ENCODE data around the gene KLHL24. TPM values are rescaled to one million over a fixed set of nuclear protein-coding genes. Genes with fewer than 3 reads are reported as not detected.

Gene KLHL24
- total RNA-seq, 1 experiment from 2014 or later: 33.9 TPM

GRCh38 chr3:183586477-183586876, 48.9 kb upstream of the KLHL24 start:
- CTCF ChIA-PET: no interaction called here
- DNase-seq (ENCODE audit: low spot score) (no peak), ATAC-seq (no peak)
- POLR2A ChIA-PET: no interaction called here
- H3K4me3 Mint-ChIP-seq: no peak overlapping the region
- H3K9me3 Mint-ChIP-seq: no peaks in the 10 kb centered on the region
- no peaks in the 10 kb centered on the region; the same call in 1 of the 2 replicates for H3K27me3 Mint-ChIP-seq (ENCODE audit: low read depth)
- no peak overlapping the region for H3K27ac Mint-ChIP-seq
- no peaks in the 10 kb centered on the region for H3K36me3 Mint-ChIP-seq
- TF ChIP-seq, protein P1, sequence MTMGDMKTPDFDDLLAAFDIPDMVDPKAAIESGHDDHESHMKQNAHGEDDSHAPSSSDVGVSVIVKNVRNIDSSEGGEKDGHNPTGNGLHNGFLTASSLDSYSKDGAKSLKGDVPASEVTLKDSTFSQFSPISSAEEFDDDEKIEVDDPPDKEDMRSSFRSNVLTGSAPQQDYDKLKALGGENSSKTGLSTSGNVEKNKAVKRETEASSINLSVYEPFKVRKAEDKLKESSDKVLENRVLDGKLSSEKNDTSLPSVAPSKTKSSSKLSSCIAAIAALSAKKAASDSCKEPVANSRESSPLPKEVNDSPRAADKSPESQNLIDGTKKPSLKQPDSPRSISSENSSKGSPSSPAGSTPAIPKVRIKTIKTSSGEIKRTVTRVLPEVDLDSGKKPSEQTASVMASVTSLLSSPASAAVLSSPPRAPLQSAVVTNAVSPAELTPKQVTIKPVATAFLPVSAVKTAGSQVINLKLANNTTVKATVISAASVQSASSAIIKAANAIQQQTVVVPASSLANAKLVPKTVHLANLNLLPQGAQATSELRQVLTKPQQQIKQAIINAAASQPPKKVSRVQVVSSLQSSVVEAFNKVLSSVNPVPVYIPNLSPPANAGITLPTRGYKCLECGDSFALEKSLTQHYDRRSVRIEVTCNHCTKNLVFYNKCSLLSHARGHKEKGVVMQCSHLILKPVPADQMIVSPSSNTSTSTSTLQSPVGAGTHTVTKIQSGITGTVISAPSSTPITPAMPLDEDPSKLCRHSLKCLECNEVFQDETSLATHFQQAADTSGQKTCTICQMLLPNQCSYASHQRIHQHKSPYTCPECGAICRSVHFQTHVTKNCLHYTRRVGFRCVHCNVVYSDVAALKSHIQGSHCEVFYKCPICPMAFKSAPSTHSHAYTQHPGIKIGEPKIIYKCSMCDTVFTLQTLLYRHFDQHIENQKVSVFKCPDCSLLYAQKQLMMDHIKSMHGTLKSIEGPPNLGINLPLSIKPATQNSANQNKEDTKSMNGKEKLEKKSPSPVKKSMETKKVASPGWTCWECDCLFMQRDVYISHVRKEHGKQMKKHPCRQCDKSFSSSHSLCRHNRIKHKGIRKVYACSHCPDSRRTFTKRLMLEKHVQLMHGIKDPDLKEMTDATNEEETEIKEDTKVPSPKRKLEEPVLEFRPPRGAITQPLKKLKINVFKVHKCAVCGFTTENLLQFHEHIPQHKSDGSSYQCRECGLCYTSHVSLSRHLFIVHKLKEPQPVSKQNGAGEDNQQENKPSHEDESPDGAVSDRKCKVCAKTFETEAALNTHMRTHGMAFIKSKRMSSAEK (CRISPR knock-in tag; IDR thresholded peaks at IDR 0.05; ENCODE audit: borderline replicate concordance): no peak
- TF ChIP-seq NFE2L1 (CRISPR knock-in tag; IDR thresholded peaks at IDR 0.05) (no peak), CREB1 (CRISPR knock-in tag; IDR thresholded peaks at IDR 0.05) (no peak)
- H3K4me1 Mint-ChIP-seq: peaks cover 29% of the 10 kb centered on the region

DNA sequence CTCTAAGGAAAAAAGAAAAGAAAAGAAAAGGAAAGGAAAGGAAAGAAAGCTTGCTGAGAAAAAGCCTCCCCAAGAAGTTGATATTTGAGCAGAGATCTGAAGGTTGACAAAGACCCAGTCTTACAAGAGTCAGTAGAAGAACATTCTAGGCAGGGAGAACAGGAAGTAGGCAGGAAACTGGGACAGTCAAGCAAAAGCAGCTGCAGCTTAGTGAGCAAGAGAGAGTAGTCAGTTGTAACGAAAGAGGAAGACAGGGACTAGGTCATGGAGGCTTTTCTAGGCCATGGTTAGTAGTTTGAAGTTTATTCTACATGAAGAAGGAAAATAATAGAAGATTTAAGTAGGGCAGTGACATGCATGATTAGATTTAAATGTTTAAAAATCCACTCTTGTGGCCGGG, 48.1 kb upstream of the KLHL24 start:
- no peak for DNase-seq (ENCODE audit: low spot score)
- no peak overlapping the region for H3K4me3 Mint-ChIP-seq
- no peaks in the 10 kb centered on the region for H3K36me3 Mint-ChIP-seq
- H3K4me1 Mint-ChIP-seq: peaks cover 37% of the 10 kb centered on the region
- H3K9me3 Mint-ChIP-seq: no peaks in the 10 kb centered on the region
- ATAC-seq: no peak
- peaks cover 3% of the 10 kb centered on the region; the same call in 1 of the 2 replicates for H3K27me3 Mint-ChIP-seq (ENCODE audit: low read depth)
- ChIA-PET CTCF (no interaction called here), POLR2A (no interaction called here)
- H3K27ac Mint-ChIP-seq: no peak overlapping the region
- TF ChIP-seq FOXP1 (CRISPR knock-in tag; IDR thresholded peaks at IDR 0.05; ENCODE audit: borderline replicate concordance) (no peak), ZNF396 (CRISPR knock-in tag; IDR thresholded peaks at IDR 0.05; ENCODE audit: borderline replicate concordance) (no peak), ZNF121 (CRISPR knock-in tag; IDR thresholded peaks at IDR 0.05) (no peak), NR3C1 (CRISPR knock-in tag; conservative IDR thresholded peaks at IDR 0.05; ENCODE audit: low read depth) (no peak), AFF4 (CRISPR knock-in tag; IDR thresholded peaks at IDR 0.05; ENCODE audit: borderline replicate concordance) (no peak), USF1 (CRISPR knock-in tag; IDR thresholded peaks at IDR 0.05) (no peak), ATF6 (CRISPR knock-in tag; IDR thresholded peaks at IDR 0.05) (no peak), CDX4 (CRISPR knock-in tag; IDR thresholded peaks at IDR 0.05; ENCODE audit: borderline replicate concordance) (no peak), FOXJ3 (CRISPR knock-in tag; IDR thresholded peaks at IDR 0.05; ENCODE audit: borderline replicate concordance) (no peak), HMGXB4 (CRISPR knock-in tag; IDR thresholded peaks at IDR 0.05) (no peak)
- TF ChIP-seq, protein P2, sequence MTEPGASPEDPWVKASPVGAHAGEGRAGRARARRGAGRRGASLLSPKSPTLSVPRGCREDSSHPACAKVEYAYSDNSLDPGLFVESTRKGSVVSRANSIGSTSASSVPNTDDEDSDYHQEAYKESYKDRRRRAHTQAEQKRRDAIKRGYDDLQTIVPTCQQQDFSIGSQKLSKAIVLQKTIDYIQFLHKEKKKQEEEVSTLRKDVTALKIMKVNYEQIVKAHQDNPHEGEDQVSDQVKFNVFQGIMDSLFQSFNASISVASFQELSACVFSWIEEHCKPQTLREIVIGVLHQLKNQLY (CRISPR knock-in tag; IDR thresholded peaks at IDR 0.05): no peak
- TF ChIP-seq, protein P3, sequence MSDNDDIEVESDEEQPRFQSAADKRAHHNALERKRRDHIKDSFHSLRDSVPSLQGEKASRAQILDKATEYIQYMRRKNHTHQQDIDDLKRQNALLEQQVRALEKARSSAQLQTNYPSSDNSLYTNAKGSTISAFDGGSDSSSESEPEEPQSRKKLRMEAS (CRISPR knock-in tag; IDR thresholded peaks at IDR 0.05): no peak

Data from WTC11 (cell line).